GM12878 (cell line): Measurements from ENCODE around the gene SP8.

ENCODE experiments used
- CTCF ChIP-seq, 3 experiments: IDR thresholded peaks in 2 of 3; conservative IDR thresholded peaks in 1 of 3; 2 replicates each; pipeline ENCODE4 v1.5.1; 2011; ENCODE audit warnings: low read depth in 3 of 3, low read length in 3 of 3, mild to moderate bottlenecking in 3 of 3, control low read depth in 2 of 3, moderate library complexity in 2 of 3, inconsistent platforms in 1 of 3, mixed read lengths in 1 of 3; ENCODE audit not compliant: control insufficient read depth in 2 of 3, insufficient read depth in 1 of 3; ENCODE audit errors: extremely low read depth in 1 of 3
- EP300 ChIP-seq, 2 experiments: fragments of 150-350 bp in 1 of 2; IDR thresholded peaks; 2 replicates each; pipeline ENCODE4 v1.6.1; 2011 to 2012; ENCODE audit warnings: low read depth in 2 of 2, low read length in 2 of 2, borderline replicate concordance in 1 of 2, improper control_type of control experiment in 1 of 2, inconsistent platforms in 1 of 2; ENCODE audit not compliant: control insufficient read depth in 1 of 2
- GABPA ChIP-seq: IDR thresholded peaks from 2 replicates; pipeline ENCODE4 v1.6.1; 2014; ENCODE audit warnings: antibody characterized with exemption, low read depth, mild to moderate bottlenecking, inconsistent platforms
- JUND ChIP-seq: IDR thresholded peaks from 2 replicates; pipeline ENCODE4 v1.6.1; 2012; ENCODE audit warnings: low read depth, mild to moderate bottlenecking, low read length, improper control_type of control experiment, moderate library complexity
- MAX ChIP-seq: IDR thresholded peaks from 2 replicates; pipeline ENCODE4 v1.6.1; 2012; ENCODE audit warnings: low read depth, low read length, improper control_type of control experiment
- PBX3 ChIP-seq: IDR thresholded peaks from 2 replicates; pipeline ENCODE4 v1.6.1; 2011; ENCODE audit warnings: mild to moderate bottlenecking, low read depth, low read length, moderate library complexity; ENCODE audit not compliant: insufficient replicate concordance
- POLR2A ChIP-seq: IDR thresholded peaks from 2 replicates; pipeline ENCODE4 v1.6.1; 2011; ENCODE audit warnings: low read depth, mild to moderate bottlenecking, low read length
- RAD21 ChIP-seq: IDR thresholded peaks from 2 replicates; pipeline ENCODE4 v1.6.1; 2011; ENCODE audit warnings: mild to moderate bottlenecking, low read depth, low read length, moderate library complexity; ENCODE audit not compliant: insufficient read depth
- SMAD1 ChIP-seq: fragments of 450-650 bp; IDR thresholded peaks from 2 replicates; pipeline ENCODE4 v1.6.1; 2018; ENCODE audit warnings: mild to moderate bottlenecking, low read depth; ENCODE audit not compliant: partially characterized antibody
- SRF ChIP-seq, 2 experiments: IDR thresholded peaks; 2 replicates each; pipeline ENCODE4 v1.6.1; 2011; ENCODE audit warnings: low read depth in 2 of 2, low read length in 2 of 2, mild to moderate bottlenecking in 1 of 2, moderate library complexity in 1 of 2
- TAF1 ChIP-seq: IDR thresholded peaks from 2 replicates; pipeline ENCODE4 v1.6.1; 2011; ENCODE audit warnings: mild to moderate bottlenecking, low read depth, low read length, borderline replicate concordance
- USF1 ChIP-seq: IDR thresholded peaks from 2 replicates; pipeline ENCODE4 v1.6.1; 2011; ENCODE audit warnings: borderline replicate concordance, low read depth, mild to moderate bottlenecking, moderate library complexity, mixed read lengths, low read length; ENCODE audit not compliant: insufficient read depth; ENCODE audit errors: extremely low read length
- USF2 ChIP-seq: IDR thresholded peaks from 2 replicates; pipeline ENCODE4 v1.6.1; 2011; ENCODE audit warnings: low read depth, low read length, improper control_type of control experiment, borderline replicate concordance

- TF ChIP-seq MAX (no peak), SMAD1 (no peak), TAF1 (no peak), PBX3 (no peak), CTCF (IDR thresholded peaks at IDR 0.05 in 2 of 3, conservative IDR thresholded peaks at IDR 0.05 in 1 of 3; ENCODE audit: control insufficient read depth in 2 of 3, extremely low read depth in 1 of 3, insufficient read depth in 1 of 3, low read depth in 3 of 3, low read length in 3 of 3) (no peak), JUND (no peak), POLR2A (no peak), RAD21 (no peak), GABPA (no peak), USF1 (no peak), SRF (IDR thresholded peaks at IDR 0.05; ENCODE audit: low read depth in 2 of 2, low read length in 2 of 2) (no peak), EP300 (IDR thresholded peaks at IDR 0.05; ENCODE audit: borderline replicate concordance in 1 of 2, control insufficient read depth in 1 of 2, low read depth in 2 of 2, low read length in 2 of 2) (no peak), USF2 (no peak)
Measured at GRCh38 chr7:20791538-20792434, 5.1 kb upstream of the SP8 start.
